IMR-90 (cell line): ENCODE results near the gene UTP4. TPM values are rescaled to one million over a fixed set of nuclear protein-coding genes. Genes with fewer than 3 reads are reported as not detected.

Experiments
- ATAC-seq: fragments of 200-7000 bp; cut with Tn5 transposase; 2 replicates; pipeline ENCODE4 v1.9.1; 2020; ENCODE audit warnings: low read depth, mild to moderate bottlenecking, moderate library complexity
- BruUV-seq: library from RNA; stranded (reverse); fragments of 400-500 nt; replicated peaks from 2 replicates; lab custom pipeline; 2021; lab: Mats Ljungman, UMichigan
- CTCF ChIA-PET: fragments of 300-600 bp; formaldehyde crosslinking; extraction: SDS; loops from one replicate; lab custom pipeline; 2021; ENCODE audit warnings: antibody characterized with exemption; lab: Yijun Ruan, JAX
- POLR2A ChIA-PET: fragments of 300-600 bp; sonication (Branson Sonifier 250); formaldehyde crosslinking; loops from one replicate; lab custom pipeline; 2022; ENCODE audit warnings: antibody characterized with exemption; ENCODE audit not compliant: unreplicated experiment; lab: Charles Lee
- DNase-seq: peaks from one replicate; pipeline ENCODE4 v3.0.0; 2013
- H2AFZ ChIP-seq: replicated peaks from 2 replicates; pipeline ENCODE3; 2013; ENCODE audit warnings: low read length, mild to moderate bottlenecking; ENCODE audit not compliant: poor library complexity
- H2AK5ac ChIP-seq: 2 replicates; pipeline ENCODE4 v1.6.1; 2013; ENCODE audit warnings: low read depth, low read length, inconsistent platforms
- H2AK9ac ChIP-seq: replicated peaks from 2 replicates; pipeline ENCODE3; 2013; ENCODE audit warnings: mild to moderate bottlenecking, low read depth, low read length, moderate library complexity; ENCODE audit not compliant: poor library complexity
- H2BK120ac ChIP-seq: 2 replicates; pipeline ENCODE4 v1.6.1; 2013; ENCODE audit warnings: low read depth, low read length, inconsistent platforms
- H2BK15ac ChIP-seq: 3 replicates; pipeline ENCODE4 v1.6.1; 2013; ENCODE audit warnings: low read depth, low read length, inconsistent platforms
- H2BK20ac ChIP-seq: 2 replicates; pipeline ENCODE4 v1.6.1; 2013; ENCODE audit warnings: low read depth, mild to moderate bottlenecking, inconsistent platforms, low read length, moderate library complexity
- H2BK5ac ChIP-seq: 2 replicates; pipeline ENCODE4 v1.6.1; 2013; ENCODE audit warnings: mild to moderate bottlenecking, low read depth, low read length, inconsistent platforms; ENCODE audit not compliant: poor library complexity, severe bottlenecking
- H3K14ac ChIP-seq: replicated peaks from 2 replicates; pipeline ENCODE4 v1.6.1; 2013; ENCODE audit warnings: low read depth, low read length, inconsistent platforms
- H3K18ac ChIP-seq: 2 replicates; pipeline ENCODE4 v1.6.1; 2013; ENCODE audit warnings: low read depth, low read length, control low read depth
- H3K23ac ChIP-seq: 2 replicates; pipeline ENCODE4 v1.6.1; 2013; ENCODE audit warnings: low read depth, low read length, inconsistent platforms
- H3K27ac ChIP-seq: 2 replicates; pipeline ENCODE4 v1.5.1; 2013; ENCODE audit warnings: mild to moderate bottlenecking, control low read depth, low read length; ENCODE audit not compliant: insufficient read depth
- H3K27me3 ChIP-seq: 2 replicates; pipeline ENCODE4 v1.6.1; 2013; ENCODE audit warnings: low read length; ENCODE audit not compliant: control insufficient read depth, insufficient read depth
- H3K36me3 ChIP-seq: 2 replicates; pipeline ENCODE4 v1.6.1; 2013; ENCODE audit warnings: low read length, mixed read lengths; ENCODE audit not compliant: control insufficient read depth, insufficient read depth
- H3K4ac ChIP-seq: 2 replicates; pipeline ENCODE4 v1.6.1; 2013; ENCODE audit warnings: low read depth, low read length, inconsistent platforms
- H3K4me1 ChIP-seq: 2 replicates; pipeline ENCODE4 v1.6.1; 2013; ENCODE audit warnings: low read length, mixed read lengths; ENCODE audit not compliant: control insufficient read depth, insufficient read depth
- H3K4me2 ChIP-seq: 2 replicates; pipeline ENCODE4 v1.6.1; 2013; ENCODE audit warnings: low read depth, mild to moderate bottlenecking, control low read depth, low read length, moderate library complexity
- H3K4me3 ChIP-seq: 2 replicates; pipeline ENCODE4 v1.5.1; 2013; ENCODE audit warnings: low read depth, mild to moderate bottlenecking, control low read depth, low read length, moderate library complexity; ENCODE audit not compliant: insufficient read depth
- H3K56ac ChIP-seq: 2 replicates; pipeline ENCODE4 v1.6.1; 2013; ENCODE audit warnings: low read length, inconsistent platforms; ENCODE audit not compliant: insufficient read depth; ENCODE audit errors: extremely low read depth
- H3K79me1 ChIP-seq, 2 experiments: 2 replicates each; pipeline ENCODE4 v1.6.1; 2013; ENCODE audit warnings: low read length in 2 of 2, inconsistent platforms in 1 of 2, low read depth in 1 of 2
- H3K9ac ChIP-seq: 2 replicates; pipeline ENCODE4 v1.6.1; 2013; ENCODE audit warnings: low read depth, low read length, control low read depth
- H3K9me1 ChIP-seq: 2 replicates; pipeline ENCODE4 v1.6.1; 2013; ENCODE audit warnings: low read length, inconsistent platforms; ENCODE audit not compliant: insufficient read depth
- H3K9me3 ChIP-seq: 2 replicates; pipeline ENCODE4 v1.6.1; 2013; ENCODE audit warnings: low read length; ENCODE audit not compliant: control insufficient read depth, insufficient read depth
- H4K20me1 ChIP-seq: 2 replicates; pipeline ENCODE4 v1.6.1; 2013; ENCODE audit warnings: low read length, inconsistent platforms; ENCODE audit not compliant: insufficient read depth
- H4K5ac ChIP-seq: 2 replicates; pipeline ENCODE4 v1.6.1; 2013; ENCODE audit warnings: mild to moderate bottlenecking, low read depth, low read length, control low read depth
- H4K8ac ChIP-seq, 2 experiments: 2 replicates each; pipeline ENCODE4 v1.6.1; 2013; ENCODE audit warnings: low read depth in 2 of 2, low read length in 2 of 2, control low read depth in 1 of 2, inconsistent platforms in 1 of 2
- H4K91ac ChIP-seq: 2 replicates; pipeline ENCODE4 v1.6.1; 2013; ENCODE audit warnings: low read depth, low read length, inconsistent platforms; ENCODE audit not compliant: insufficient read depth
- BHLHE40 ChIP-seq: fragments of 150-350 bp; IDR thresholded peaks from 2 replicates; pipeline ENCODE4 v1.6.1; 2016; ENCODE audit warnings: mild to moderate bottlenecking, low read depth, low read length
- CHD1 ChIP-seq: IDR thresholded peaks from 2 replicates; pipeline ENCODE4 v1.6.1; 2012; ENCODE audit warnings: low read depth, low read length, improper control_type of control experiment
- CTCF ChIP-seq: conservative IDR thresholded peaks from 2 replicates; pipeline ENCODE4 v1.5.1; 2012; ENCODE audit warnings: mild to moderate bottlenecking, low read depth, low read length, improper control_type of control experiment
- FOS ChIP-seq: fragments of 150-350 bp; IDR thresholded peaks from 2 replicates; pipeline ENCODE4 v1.6.1; 2016; ENCODE audit warnings: low read depth, low read length
- MAFK ChIP-seq: IDR thresholded peaks from 2 replicates; pipeline ENCODE4 v1.6.1; 2012; ENCODE audit warnings: low read depth, low read length, improper control_type of control experiment
- MAZ ChIP-seq: IDR thresholded peaks from 2 replicates; pipeline ENCODE4 v1.6.1; 2012; ENCODE audit warnings: low read depth, mild to moderate bottlenecking, low read length, improper control_type of control experiment, moderate library complexity, borderline replicate concordance
- MXI1 ChIP-seq: IDR thresholded peaks from 2 replicates; pipeline ENCODE4 v1.6.1; 2012; ENCODE audit warnings: low read depth, mild to moderate bottlenecking, low read length, moderate library complexity, borderline replicate concordance
- NFE2L2 ChIP-seq: fragments of 150-350 bp; IDR thresholded peaks from 2 replicates; pipeline ENCODE4 v1.6.1; 2016; ENCODE audit warnings: low read depth, mild to moderate bottlenecking, low read length
- POLR2A ChIP-seq: IDR thresholded peaks from 2 replicates; pipeline ENCODE4 v1.6.1; 2012; ENCODE audit warnings: mild to moderate bottlenecking, low read depth, low read length
- RAD21 ChIP-seq: IDR thresholded peaks from 2 replicates; pipeline ENCODE4 v1.6.1; 2012; ENCODE audit warnings: low read length, improper control_type of control experiment
- RCOR1 ChIP-seq: IDR thresholded peaks from 2 replicates; pipeline ENCODE4 v1.6.1; 2012; ENCODE audit warnings: mild to moderate bottlenecking, low read length, improper control_type of control experiment; ENCODE audit not compliant: insufficient replicate concordance
- RFX5 ChIP-seq: IDR thresholded peaks from 2 replicates; pipeline ENCODE4 v1.8.0; 2012; ENCODE audit warnings: low read depth, mild to moderate bottlenecking, low read length, moderate library complexity
- SMC3 ChIP-seq: fragments of 150-350 bp; IDR thresholded peaks from 2 replicates; pipeline ENCODE4 v1.6.1; 2016; ENCODE audit warnings: low read depth, mild to moderate bottlenecking, antibody characterized with exemption, low read length, moderate library complexity
- USF2 ChIP-seq: fragments of 150-350 bp; IDR thresholded peaks from 2 replicates; pipeline ENCODE4 v1.6.1; 2017; ENCODE audit warnings: mild to moderate bottlenecking, antibody characterized with exemption, low read length, low read depth
- WGBS, 2 experiments: methylation state at CpG; one replicate each; pipeline versions ENCODE4 v1.1.5 to v1.1.7; 2013; ENCODE audit warnings: missing lambda C conversion rate in 2 of 2; ENCODE audit not compliant: insufficient read length in 1 of 2; ENCODE audit errors: extremely low coverage in 2 of 2; 5-methylcytosine and 5-hydroxymethylcytosine counted together
- dilution Hi-C: fragments of 300-500 bp; cut with HindIII; formaldehyde crosslinking; loops from one replicate; pipeline ENCODE4 v1.14.3; 2018; ENCODE audit warnings: low sequenced_read_pairs; ENCODE audit not compliant: unreplicated experiment
- in situ Hi-C: fragments of 300-500 bp; cut with MboI; formaldehyde crosslinking; loops from 3 replicates; pipeline ENCODE4 v1.14.3; 2019; ENCODE audit warnings: low sequenced_read_pairs, inconsistent platforms, mixed read lengths
- intact Hi-C: fragments of 100-400 bp; cut with micrococcal nuclease; formaldehyde crosslinking; loops from 2 replicates; pipeline ENCODE4 v1.10.0; 2022
- polyA plus RNA-seq, 3 experiments: library from polyadenylated mRNA; depleted of rRNA; stranded (reverse); fragments of >200 nt; gene quantifications; 2 replicates each; pipeline ENCODE4 v1.2.3, GENCODE V29; 2012; ENCODE audit warnings: low replicate concordance in 1 of 3
- total RNA-seq: library from RNA; depleted of rRNA; stranded (reverse); fragments of >200 nt; gene quantifications from 2 replicates; pipeline ENCODE4 v1.2.3, GENCODE V29; 2012

Gene UTP4
- total and polyA plus RNA-seq, 2 of the 4 experiments (the other 2 are of a cell fraction), result 32.1 to 61.8 TPM

GRCh38 chr16:69171325-69172084 lies 39.1 kb downstream of the UTP4 start:
- ChIA-PET POLR2A (no interaction called here), CTCF (no interaction called here)
- in situ Hi-C loops (no loop called here), dilution Hi-C loops (no loop called here), intact Hi-C loops (no loop called here)
- Histone ChIP-seq H2BK20ac (peak overlapping the region; percentile 11; the same call in 1 of the 2 replicates), H4K20me1 (peaks cover 6% of the 10 kb centered on the region), H4K91ac (peak overlapping the region; percentile 69), H4K8ac (peak overlapping the region; percentile 89 to 90), H2AK9ac (no peak overlapping the region), H3K9me1 (peaks cover 12% of the 10 kb centered on the region), H3K27ac (peak overlapping the region; percentile 99), H3K56ac (no peak overlapping the region; the same call in none of the 2 replicates), H3K4me2 (peak overlapping the region; percentile 16; the same call in 1 of the 2 replicates), H3K14ac (peak overlapping the region; percentile 65), H2AFZ (no peak overlapping the region), H3K9me3 (no peaks in the 10 kb centered on the region), H3K79me1 (peaks cover 0 to 40% of the 10 kb centered on the region in 2 experiments; a peak in 3 of 4 replicates), H3K18ac (peak overlapping the region; percentile 75), H3K36me3 (peaks cover 18% of the 10 kb centered on the region), H2BK15ac (0 out of 3 replicates have a peak overlapping the region, but pooled peaks have one; percentile 6), H3K27me3 (no peaks in the 10 kb centered on the region), H3K4ac (peak overlapping the region; percentile 80), H3K23ac (peak overlapping the region; percentile 31; the same call in 1 of the 2 replicates), H4K5ac (peak overlapping the region; percentile 89), H2BK5ac (peak overlapping the region; percentile 73), H2AK5ac (peak overlapping the region; percentile 84; the same call in 1 of the 2 replicates), H2BK120ac (peak overlapping the region; percentile 49; the same call in 1 of the 2 replicates), H3K4me1 (peaks cover 15% of the 10 kb centered on the region), H3K9ac (peak overlapping the region; percentile 61), H3K4me3 (no peak overlapping the region)
- ATAC-seq (peak; percentile 59), DNase-seq (peak; percentile 62)
- WGBS, 2 experiments, result no CpG with 5 or more reads among the region's 6 CpGs
- BruUV-seq, result no TSS peak
- TF ChIP-seq CHD1 (no peak), MAZ (no peak), CTCF (no peak), RAD21 (no peak), MAFK (no peak), MXI1 (no peak), USF2 (no peak), SMC3 (no peak), RCOR1 (no peak), NFE2L2 (no peak), FOS (no peak), POLR2A (no peak), BHLHE40 (no peak), RFX5 (no peak)
